HG03439 (cell line): Measurements from ENCODE around the gene SLC25A11.

ENCODE experiments used
- ATAC-seq: cut with Tn5 transposase; IDR thresholded peaks from one replicate; pipeline ENCODE4 v1.9.1; 2021; ENCODE audit warnings: mild to moderate bottlenecking, moderate library complexity; ENCODE audit not compliant: unreplicated experiment

SLC25A11 gene, protein sequence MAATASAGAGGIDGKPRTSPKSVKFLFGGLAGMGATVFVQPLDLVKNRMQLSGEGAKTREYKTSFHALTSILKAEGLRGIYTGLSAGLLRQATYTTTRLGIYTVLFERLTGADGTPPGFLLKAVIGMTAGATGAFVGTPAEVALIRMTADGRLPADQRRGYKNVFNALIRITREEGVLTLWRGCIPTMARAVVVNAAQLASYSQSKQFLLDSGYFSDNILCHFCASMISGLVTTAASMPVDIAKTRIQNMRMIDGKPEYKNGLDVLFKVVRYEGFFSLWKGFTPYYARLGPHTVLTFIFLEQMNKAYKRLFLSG

DNA sequence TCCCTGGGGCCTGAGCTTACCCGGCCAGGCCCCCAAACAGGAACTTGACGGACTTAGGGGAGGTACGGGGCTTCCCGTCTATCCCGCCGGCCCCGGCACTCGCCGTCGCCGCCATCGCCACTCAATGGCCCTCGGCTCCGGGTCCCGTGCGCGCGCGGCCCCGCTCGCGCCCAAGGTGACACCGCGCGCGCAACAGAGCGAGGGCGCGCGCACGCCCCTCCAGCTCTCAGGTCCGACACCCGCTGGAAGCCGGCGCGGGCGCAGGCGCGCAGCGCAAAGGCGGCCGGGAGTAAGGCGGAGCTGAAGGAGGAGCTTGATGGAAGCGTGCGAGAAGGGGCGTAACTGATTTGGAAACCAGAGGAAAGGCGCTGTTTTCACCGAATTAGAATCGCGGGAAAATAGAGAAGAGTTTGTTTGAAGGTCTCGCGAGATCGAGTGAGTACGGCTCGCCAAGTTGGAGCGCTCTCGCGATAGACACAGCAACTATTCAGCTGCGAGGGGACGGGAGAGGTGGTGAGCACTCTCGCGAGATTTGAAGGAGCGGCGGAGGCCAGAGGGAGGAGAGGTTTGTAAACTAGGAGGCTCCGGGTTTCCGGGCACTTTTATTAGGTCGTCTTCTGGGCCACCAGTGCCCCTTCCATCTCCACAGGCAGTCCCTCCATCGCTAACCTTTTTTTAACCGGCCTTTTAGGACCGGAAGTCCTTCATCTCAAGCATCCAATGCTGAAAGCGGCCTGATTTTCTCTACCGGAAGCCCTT lies at the start of gene SLC25A11, which contains the start of gene RNF167:
TSS of gene SLC25A11 (minus strand) at position 251 of the 759 bp plus-strand sequence. CDS start at position 115, 136 bp downstream.
TSS of gene RNF167 (plus strand) at position 473 of the 759 bp plus-strand sequence. CDS start 642 bp downstream, outside the sequence.
- peak; percentile 74 for ATAC-seq

DNA sequence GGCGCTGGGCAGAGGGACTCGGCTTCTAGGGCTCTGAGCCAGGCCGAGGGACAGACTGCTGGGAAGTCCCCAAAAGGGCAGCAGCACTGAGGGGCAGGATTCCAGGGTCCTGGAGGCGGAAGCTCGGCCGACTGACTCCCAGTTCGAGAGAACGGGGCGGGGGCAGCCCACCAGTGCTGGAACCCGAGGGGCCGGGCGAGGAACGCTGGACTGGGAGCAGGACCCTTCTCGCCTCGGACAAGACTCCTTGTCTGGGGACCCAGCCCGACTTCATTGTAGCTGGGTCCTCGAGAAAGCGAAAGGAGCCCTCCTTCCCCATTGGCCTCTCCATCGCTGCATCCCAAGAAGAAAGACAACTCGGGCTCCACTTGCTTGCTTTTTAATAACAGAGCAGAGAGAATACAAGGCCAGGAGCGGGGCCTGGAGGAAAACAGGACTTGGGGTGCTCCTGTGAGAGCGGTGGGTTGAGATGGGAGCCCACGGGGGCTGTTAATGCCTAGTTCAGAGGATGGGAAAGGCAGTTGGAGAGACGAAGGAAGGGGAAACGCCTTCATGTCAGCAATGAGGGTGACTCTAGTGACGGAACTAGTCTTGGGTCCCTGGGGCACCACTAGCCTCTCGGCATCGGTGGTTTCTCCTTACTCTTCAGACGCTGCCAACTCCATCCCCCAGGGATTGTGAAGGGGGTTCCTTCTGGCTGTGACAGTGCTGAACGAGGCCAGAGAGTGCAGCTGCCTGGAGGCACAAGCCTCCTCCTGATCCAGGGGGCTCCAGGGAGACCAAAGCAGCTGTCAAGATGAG lies 48.1 kb upstream of the SLC25A11 start:
- ATAC-seq: no peak

DNA sequence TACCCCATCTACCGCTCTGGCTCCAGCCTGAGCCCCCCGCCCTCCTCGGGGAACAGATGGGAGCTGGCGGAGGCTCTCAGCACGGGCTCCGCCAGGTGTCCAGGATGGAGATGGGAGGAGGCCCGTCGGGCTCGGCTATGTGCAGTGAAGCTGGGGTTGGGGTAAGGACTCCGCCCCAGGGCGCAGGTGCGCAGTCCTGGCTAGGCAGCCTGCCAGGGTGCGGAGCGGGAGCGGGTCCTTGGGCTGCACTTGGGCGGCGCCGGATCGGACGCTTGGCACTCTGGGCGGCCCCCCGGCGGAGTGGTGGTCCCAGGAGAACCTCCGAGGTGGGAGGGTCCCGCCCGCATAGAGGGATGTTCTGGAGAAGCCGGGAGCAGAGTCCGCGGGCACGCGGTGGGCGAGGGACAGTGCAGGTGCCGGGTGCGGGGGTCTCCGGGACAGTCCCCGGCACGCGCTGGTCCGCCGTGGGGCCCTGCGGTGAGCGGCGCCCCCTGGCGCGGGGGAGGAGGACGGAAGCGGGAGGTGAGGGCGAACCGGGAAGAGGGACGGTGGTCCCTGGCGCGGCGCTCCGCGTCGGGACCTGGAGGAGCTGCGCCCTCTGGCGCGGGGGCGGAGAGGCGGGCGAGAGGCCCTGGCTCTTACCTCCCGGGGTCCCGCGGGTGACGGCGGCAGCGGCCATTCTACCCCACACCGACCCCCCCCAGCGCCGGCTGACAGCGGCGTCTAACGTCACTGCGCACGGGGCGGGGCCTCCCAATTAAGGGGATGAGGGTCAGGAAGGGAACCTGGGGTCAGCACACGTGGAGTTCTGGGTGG lies 47.3 kb upstream of the SLC25A11 start, which contains the start of gene CAMTA2:
TSS of gene CAMTA2 (minus strand) at position 725 of the 816 bp plus-strand sequence. CDS start 1,453 bp downstream, outside the sequence.
- peak; percentile 65 for ATAC-seq

DNA sequence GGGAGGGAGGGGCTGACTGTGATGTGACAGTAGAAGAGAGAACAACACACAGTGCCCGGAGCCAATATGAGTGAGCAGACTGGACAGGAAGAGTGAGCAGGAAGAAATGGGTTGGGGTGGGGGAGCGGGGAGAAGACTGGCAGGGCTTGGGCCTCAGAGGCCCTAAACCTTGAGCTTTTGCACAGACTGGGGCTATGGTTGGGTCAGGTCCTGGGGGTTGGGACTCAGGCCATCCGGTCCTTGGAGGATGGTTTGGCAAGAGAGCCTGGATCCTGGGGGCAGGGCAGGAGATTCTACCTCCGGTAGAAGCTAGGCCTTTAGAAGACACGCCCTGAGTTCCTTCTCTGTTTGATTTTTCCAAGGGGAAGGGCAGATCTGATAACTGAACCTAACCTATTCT lies 46.6 kb upstream of the SLC25A11 start:
- no peak for ATAC-seq

DNA sequence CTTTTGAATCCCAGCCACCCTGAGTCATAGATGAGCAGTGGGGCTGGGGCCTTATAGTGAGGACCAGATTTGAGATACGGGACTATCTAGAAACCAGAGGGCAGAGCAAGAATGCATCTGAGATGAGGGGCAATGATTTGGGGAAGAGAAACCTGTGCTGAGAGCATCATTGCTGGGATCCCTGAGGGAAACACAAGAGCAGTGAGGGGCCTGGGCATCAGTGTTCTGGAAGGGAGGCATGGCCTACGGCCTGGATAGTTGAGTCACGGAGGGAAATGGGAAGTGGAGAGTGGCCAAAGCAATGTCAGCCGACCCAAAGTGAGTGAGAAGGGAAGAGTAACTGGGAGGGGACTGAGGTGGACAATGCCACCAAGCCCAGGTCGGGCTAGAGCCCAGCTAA lies 42.5 kb upstream of the SLC25A11 start:
- ATAC-seq: no peak

DNA sequence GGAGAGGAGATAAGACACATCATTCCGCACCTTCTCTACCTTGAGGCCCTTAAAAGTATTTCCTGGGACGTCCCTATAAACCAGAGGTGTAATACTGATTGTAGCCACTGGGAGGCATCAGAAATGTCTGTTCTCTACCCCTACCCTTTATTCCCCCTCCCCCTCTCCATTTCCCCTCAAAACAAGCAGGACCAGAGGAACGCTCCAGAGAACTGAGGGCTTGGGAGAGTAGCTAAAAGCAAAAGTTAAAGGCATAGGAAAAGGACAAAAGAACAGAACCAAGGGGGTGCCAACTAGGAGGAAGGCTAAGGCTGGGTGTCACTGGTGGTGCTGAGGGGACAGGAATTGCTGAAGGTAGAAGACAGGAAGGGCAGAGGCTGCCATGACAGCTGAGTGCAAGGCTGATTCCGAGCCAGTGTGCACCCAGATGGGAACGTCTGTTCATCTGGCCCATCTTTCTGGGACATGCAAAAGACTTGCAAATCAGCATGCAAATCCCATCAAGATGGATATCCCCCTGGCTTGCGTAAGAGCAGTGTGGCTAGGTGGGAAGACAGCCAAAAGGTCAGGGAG lies 40.9 kb upstream of the SLC25A11 start:
- no peak for ATAC-seq

- no peak for ATAC-seq
Observed at GRCh38 chr17:4978726-4979125, 38.9 kb upstream of the SLC25A11 start.

- ATAC-seq: no peak
Observed at GRCh38 chr17:4974115-4974670, 34.3 kb upstream of the SLC25A11 start.

- ATAC-seq: no peak
Observed at GRCh38 chr17:4973256-4974114, 33.6 kb upstream of the SLC25A11 start.

- no peak for ATAC-seq
Observed at GRCh38 chr17:4972752-4973151, 32.9 kb upstream of the SLC25A11 start.

DNA sequence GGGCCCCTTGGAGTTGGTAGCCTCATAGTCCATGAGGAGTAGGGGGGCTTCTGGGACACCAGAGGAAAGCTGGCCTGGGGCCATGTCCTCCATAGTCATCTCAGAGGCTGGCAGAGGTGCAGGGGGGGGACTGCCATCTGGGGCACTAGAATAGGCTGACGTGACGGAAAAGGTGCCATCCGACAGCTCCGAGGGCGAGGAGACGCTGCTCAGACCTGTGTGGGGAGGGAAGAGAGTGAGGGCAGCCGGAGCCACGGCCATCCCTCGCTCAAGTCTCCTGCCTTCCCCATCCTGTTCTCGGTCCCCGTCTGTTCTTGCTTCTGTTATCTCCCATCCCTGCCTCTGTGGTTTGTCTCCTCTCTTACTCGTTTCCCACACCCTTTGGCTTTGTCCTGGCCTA lies 32.5 kb upstream of the SLC25A11 start:
- ATAC-seq: no peak

DNA sequence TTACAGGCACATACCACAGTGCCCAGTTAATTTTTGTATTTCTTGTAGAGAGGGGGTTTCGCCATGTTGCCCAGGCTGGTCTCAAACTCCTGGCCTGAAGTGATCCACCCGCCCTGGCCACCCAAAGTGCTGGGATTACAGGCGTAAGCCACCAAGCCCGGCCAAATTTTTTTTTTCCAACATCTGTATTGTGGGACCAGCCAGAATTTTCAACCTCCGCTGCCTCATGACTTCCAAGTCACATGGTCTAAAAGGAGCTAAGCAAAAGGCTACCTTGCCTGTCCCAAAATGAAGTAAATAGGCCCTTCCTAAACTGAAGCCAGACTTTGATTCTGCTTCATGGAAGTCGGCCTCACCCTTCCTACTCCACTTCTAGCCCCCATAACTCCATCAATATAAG lies 32.0 kb upstream of the SLC25A11 start:
- no peak for ATAC-seq

- ATAC-seq: no peak
Observed at GRCh38 chr17:4970273-4970672, 30.4 kb upstream of the SLC25A11 start.

DNA sequence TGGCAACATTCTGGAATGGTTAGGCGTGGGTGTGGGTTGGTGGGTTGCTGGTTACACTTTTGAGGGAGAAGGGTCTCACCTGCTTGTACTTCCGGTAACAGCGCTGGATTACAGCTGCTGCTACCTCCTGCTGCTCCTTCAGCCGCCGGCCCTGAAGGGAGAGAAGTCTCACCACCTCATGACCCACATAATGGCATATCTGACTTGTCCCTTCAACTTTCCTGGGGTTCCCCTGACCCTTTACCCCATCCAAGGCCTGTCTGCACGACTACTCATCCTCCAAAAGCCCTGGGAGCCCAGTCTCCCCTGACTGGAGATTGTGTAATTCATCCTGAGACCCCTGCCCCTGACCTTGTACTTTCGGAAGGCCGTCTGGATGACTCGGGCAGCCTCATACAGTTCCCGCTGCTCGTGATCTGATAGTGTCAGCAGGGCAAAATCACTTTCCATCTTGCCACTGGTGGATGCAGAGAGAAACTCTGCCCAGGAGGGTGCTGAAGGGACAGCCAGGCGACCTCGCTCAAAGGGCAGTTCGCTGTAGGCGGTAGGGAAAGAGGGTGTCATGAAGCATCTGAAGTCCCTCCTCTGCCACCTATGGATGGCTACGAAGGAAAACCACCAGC lies 29.8 kb upstream of the SLC25A11 start:
- no peak for ATAC-seq

DNA sequence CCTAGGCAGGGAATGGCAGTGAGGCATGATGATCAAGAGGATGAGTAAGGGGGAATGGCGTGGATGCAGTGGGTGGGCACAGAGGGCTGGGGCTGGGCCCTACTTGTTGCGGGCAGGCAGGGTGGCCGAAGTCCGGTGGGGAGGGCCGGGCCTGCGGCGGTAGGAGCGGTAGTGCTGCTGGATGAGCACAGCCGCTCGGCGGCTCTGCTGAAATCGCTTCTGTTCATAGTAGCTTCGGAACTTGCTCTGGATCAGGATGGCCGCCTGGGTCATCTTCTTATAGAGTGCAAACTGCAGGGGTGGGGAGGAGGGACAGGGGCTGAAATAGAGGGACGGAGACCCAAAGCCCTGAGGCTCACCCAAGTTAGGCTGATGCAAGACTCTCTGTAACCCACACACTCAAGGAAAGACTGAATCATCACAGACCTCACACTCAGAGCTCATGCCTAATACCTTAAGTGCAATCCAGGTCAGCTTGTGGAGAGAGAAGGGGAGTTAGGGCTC lies 29.3 kb upstream of the SLC25A11 start:
- ATAC-seq: no peak

DNA sequence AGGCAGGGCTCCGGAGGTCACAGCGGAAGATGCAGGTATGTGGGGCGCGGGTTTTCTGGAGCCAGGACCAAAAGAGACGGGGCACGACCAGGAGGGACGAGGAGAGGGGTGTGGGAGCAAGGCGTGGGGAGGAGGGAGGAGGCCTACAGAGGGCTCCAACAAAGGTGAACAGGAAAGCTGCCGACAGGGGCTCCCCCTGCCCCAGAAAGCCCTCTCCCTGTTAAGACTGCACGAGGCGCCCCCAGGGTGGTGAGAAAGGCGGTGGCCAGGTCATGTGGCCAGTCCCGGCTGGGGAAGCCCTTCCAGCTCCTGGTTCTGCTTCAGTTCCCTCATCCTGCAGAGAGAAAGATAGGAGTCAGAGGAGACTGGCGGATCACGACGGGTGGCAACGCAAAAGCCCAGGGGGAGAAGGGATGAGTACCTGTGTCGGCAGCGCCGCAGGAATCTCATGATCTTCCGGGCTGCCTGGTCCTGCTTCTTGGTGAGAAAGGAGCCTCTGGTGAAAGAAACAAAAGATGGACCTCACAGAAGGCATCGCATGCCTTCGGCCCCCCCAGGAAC lies 28.7 kb upstream of the SLC25A11 start:
- no peak for ATAC-seq

- ATAC-seq: peak; percentile 68
Observed at GRCh38 chr17:4967539-4968485, 28.0 kb upstream of the SLC25A11 start, which contains the start of gene SPAG7. TSS of gene SPAG7 (minus strand) at chr17:4967817. CDS start at chr17:4967804, 13 bp downstream.
